HL-60 (cell line): ENCODE measurements around the gene GDPD5.

Source experiments
- CTCF ChIP-seq: IDR thresholded peaks from one replicate; pipeline ENCODE4 v1.5.1; 2011; ENCODE audit warnings: low read length, control low read depth, inconsistent platforms; ENCODE audit not compliant: insufficient read depth
- GABPA ChIP-seq: IDR thresholded peaks from 2 replicates; pipeline ENCODE4 v1.6.1; 2012; ENCODE audit warnings: low read depth
- POLR2AphosphoS5 ChIP-seq: IDR thresholded peaks from 2 replicates; pipeline ENCODE4 v1.6.1; 2012; ENCODE audit warnings: low read depth
- REST ChIP-seq: IDR thresholded peaks from 2 replicates; pipeline ENCODE4 v1.6.1; 2012; ENCODE audit warnings: low read depth; ENCODE audit not compliant: insufficient replicate concordance

- TF ChIP-seq POLR2AphosphoS5 (no peak), CTCF (no peak), GABPA (no peak), REST (no peak)
These were observed 52.1 kb downstream of the GDPD5 start for GRCh38 chr11:75473684-75474083.
